Measurements from ENCODE around the gene OSBPL2. TPM values are rescaled to one million over a fixed set of nuclear protein-coding genes. Genes with fewer than 3 reads are reported as not detected.

OSBPL2 gene
- total RNA-seq, 2 donors from 2014 or later, result 46.7 to 50.3 TPM

- Histone ChIP-seq H3K4me1 (ENCODE audit: control insufficient read depth, insufficient read depth, low read length) (no peaks in the 10 kb centered on the region), H3K4me3 (ENCODE audit: low read length) (no peak overlapping the region), H3K27ac (ENCODE audit: low read depth, low read length) (no peak overlapping the region), H3K36me3 (ENCODE audit: control insufficient read depth, insufficient read depth, low read length) (peaks cover 49% of the 10 kb centered on the region), H3K9ac (ENCODE audit: extremely low read depth, low read length, poor library complexity, severe bottlenecking) (no peak overlapping the region), H3K9me3 (ENCODE audit: control insufficient read depth, low read length) (no peaks in the 10 kb centered on the region), H3K27me3 (ENCODE audit: control insufficient read depth, insufficient read depth, low read length, poor library complexity, severe bottlenecking) (no peaks in the 10 kb centered on the region)
- DNase-seq, result no peak
- H3K9me3 Mint-ChIP-seq, result no peaks in the 10 kb centered on the region
- H3K27me3 Mint-ChIP-seq (ENCODE audit: insufficient read depth), result no peaks in the 10 kb centered on the region
- TF ChIP-seq, protein P1, sequence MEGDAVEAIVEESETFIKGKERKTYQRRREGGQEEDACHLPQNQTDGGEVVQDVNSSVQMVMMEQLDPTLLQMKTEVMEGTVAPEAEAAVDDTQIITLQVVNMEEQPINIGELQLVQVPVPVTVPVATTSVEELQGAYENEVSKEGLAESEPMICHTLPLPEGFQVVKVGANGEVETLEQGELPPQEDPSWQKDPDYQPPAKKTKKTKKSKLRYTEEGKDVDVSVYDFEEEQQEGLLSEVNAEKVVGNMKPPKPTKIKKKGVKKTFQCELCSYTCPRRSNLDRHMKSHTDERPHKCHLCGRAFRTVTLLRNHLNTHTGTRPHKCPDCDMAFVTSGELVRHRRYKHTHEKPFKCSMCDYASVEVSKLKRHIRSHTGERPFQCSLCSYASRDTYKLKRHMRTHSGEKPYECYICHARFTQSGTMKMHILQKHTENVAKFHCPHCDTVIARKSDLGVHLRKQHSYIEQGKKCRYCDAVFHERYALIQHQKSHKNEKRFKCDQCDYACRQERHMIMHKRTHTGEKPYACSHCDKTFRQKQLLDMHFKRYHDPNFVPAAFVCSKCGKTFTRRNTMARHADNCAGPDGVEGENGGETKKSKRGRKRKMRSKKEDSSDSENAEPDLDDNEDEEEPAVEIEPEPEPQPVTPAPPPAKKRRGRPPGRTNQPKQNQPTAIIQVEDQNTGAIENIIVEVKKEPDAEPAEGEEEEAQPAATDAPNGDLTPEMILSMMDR (conservative IDR thresholded peaks at IDR 0.05), result no peak
- no peaks in the 10 kb centered on the region for H3K4me1 Mint-ChIP-seq
- no peak overlapping the region for H3K27ac Mint-ChIP-seq
- 97 to 99% methylated on average over 9 to 19 of the region's 19 CpGs for WGBS, 2 experiments (ENCODE audit: insufficient coverage in 1 of 2, insufficient read length in 1 of 2)
- H3K36me3 Mint-ChIP-seq (ENCODE audit: low read depth), result peaks cover 37% of the 10 kb centered on the region
- no peak overlapping the region for H3K4me3 Mint-ChIP-seq
Observed at GRCh38 chr20:62331347-62331746, 93.0 kb downstream of the OSBPL2 start.

- Histone ChIP-seq H3K4me3 (ENCODE audit: low read length) (no peak overlapping the region), H3K27ac (ENCODE audit: low read depth, low read length) (no peak overlapping the region), H3K36me3 (ENCODE audit: control insufficient read depth, insufficient read depth, low read length) (peaks cover 48% of the 10 kb centered on the region), H3K9ac (ENCODE audit: extremely low read depth, low read length, poor library complexity, severe bottlenecking) (no peak overlapping the region), H3K9me3 (ENCODE audit: control insufficient read depth, low read length) (no peaks in the 10 kb centered on the region), H3K27me3 (ENCODE audit: control insufficient read depth, insufficient read depth, low read length, poor library complexity, severe bottlenecking) (no peaks in the 10 kb centered on the region), H3K4me1 (ENCODE audit: control insufficient read depth, insufficient read depth, low read length) (no peaks in the 10 kb centered on the region)
- no peak overlapping the region for H3K27ac Mint-ChIP-seq
- H3K27me3 Mint-ChIP-seq (ENCODE audit: insufficient read depth), result no peaks in the 10 kb centered on the region
- H3K9me3 Mint-ChIP-seq, result no peaks in the 10 kb centered on the region
- DNase-seq, result no peak
- 89 to 90% methylated on average over 10 to 15 of the region's 16 CpGs for WGBS, 2 experiments (ENCODE audit: insufficient coverage in 1 of 2, insufficient read length in 1 of 2)
- no peaks in the 10 kb centered on the region for H3K4me1 Mint-ChIP-seq
- H3K4me3 Mint-ChIP-seq, result no peak overlapping the region
- H3K36me3 Mint-ChIP-seq (ENCODE audit: low read depth), result peaks cover 33% of the 10 kb centered on the region
- TF ChIP-seq, protein P1 (conservative IDR thresholded peaks at IDR 0.05), result no peak
Observed at GRCh38 chr20:62332421-62332820, 94.1 kb downstream of the OSBPL2 start.

DNA sequence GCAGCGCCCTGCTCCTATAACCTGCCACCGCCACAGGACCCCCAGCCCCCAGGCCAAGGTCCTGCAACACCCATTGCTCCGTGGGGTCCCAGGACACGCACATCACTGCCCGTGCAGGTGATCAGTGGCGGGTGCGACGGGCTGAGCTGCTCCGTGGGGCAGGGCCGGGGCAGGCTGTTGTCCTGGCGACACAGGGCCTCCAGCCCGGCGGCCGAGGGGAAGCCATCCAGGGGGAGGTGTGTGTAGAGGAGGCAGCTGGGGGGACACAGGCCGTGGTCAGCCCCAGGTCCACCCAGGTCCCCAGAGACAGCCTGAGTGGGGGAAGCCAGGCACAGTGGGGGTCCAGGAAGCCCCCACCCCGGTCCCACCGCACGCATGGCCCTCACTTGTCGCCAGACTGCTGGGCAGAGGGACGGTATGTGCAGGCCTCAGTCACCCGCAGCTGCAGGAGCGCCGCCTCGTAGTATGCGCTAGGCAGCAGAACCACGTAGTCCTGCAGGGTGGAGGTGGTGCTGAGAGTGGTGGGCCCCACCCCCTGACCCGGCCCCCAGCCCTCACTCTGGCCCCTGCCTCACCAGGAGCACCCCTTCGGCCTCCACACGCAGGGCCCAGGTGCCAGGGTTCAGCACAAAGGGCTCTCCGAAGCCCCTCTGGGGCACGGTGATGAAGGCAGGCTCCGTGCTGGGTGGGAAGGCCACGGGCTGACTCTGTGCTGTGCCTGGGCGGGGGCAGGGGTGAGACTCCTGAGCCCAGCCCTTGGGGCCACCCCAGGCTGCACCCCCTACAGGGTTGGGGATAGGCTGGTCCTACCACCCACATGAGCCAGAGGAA lies 94.9 kb downstream of the OSBPL2 start:
- H3K9me3 ChIP-seq (ENCODE audit: control insufficient read depth, low read length), result no peaks in the 10 kb centered on the region
- H3K9ac ChIP-seq (ENCODE audit: extremely low read depth, low read length, poor library complexity, severe bottlenecking), result no peak overlapping the region
- no peaks in the 10 kb centered on the region for H3K27me3 Mint-ChIP-seq (ENCODE audit: insufficient read depth)
- no peak overlapping the region for H3K27ac ChIP-seq (ENCODE audit: low read depth, low read length)
- H3K27me3 ChIP-seq (ENCODE audit: control insufficient read depth, insufficient read depth, low read length, poor library complexity, severe bottlenecking), result no peaks in the 10 kb centered on the region
- peaks cover 31% of the 10 kb centered on the region for H3K36me3 Mint-ChIP-seq (ENCODE audit: low read depth)
- peaks cover 46% of the 10 kb centered on the region for H3K36me3 ChIP-seq (ENCODE audit: control insufficient read depth, insufficient read depth, low read length)
- H3K4me3 Mint-ChIP-seq, result no peak overlapping the region
- no peak for DNase-seq
- H3K4me3 ChIP-seq (ENCODE audit: low read length), result no peak overlapping the region
- no peaks in the 10 kb centered on the region for H3K4me1 ChIP-seq (ENCODE audit: control insufficient read depth, insufficient read depth, low read length)
- WGBS, 2 experiments (ENCODE audit: insufficient coverage in 1 of 2, insufficient read length in 1 of 2), result 94 to 96% methylated on average over 12 to 31 of the region's 34 CpGs
- H3K27ac Mint-ChIP-seq, result no peak overlapping the region
- TF ChIP-seq, protein P1 (conservative IDR thresholded peaks at IDR 0.05), result no peak
- no peaks in the 10 kb centered on the region for H3K4me1 Mint-ChIP-seq
- no peaks in the 10 kb centered on the region for H3K9me3 Mint-ChIP-seq
